HG03108 (cell line): ENCODE results near the gene TNP2.

Experiments used
- ATAC-seq: cut with Tn5 transposase; IDR thresholded peaks from one replicate; pipeline ENCODE4 v1.9.1; 2021; ENCODE audit warnings: moderate library complexity; ENCODE audit not compliant: unreplicated experiment

Gene TNP2

DNA sequence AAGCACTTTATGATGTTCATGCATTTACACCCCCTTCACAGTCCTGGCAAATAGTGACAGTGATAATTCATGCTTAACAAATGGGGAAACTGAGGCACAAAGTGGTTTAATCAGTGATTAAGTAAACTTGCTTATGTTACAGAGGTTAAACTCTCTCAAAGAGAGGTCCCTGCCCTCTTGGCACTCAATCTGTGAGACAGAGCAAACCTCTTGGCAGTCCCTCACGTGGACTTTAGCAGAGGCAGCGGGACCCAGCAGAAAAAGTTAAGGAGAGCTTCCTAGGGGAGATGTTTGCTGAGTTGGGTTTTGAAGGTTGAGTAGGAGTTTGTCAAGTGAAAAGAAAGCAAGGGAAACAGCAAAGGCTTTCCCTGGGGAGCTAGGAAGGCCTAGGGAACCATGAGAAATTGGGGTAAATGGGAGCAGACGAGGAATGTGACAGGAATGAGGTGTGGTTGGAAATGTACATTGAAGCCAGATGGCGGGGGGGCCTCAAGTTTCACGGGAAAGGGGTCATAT, 23.8 kb downstream of the TNP2 start:
- ATAC-seq = no peak

DNA sequence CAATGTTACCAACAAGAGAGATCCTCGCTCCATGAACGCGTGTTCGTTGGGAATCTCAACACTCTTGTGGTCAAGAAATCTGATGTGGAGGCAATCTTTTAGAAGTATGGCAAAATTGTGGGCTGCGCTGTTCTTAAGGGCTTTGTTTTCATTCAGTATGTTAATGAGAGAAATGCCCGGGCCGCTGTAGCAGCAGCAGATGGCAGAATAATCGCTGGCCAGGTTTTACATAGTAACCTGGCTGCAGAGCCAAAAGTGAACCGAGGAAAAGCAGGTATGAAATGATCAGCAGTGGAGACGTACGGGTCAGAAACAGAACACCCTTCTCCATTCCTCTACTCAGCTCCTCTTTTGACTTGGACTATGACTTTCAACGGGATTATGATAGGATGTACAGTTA, 26.5 kb downstream of the TNP2 start:
- ATAC-seq = no peak

DNA sequence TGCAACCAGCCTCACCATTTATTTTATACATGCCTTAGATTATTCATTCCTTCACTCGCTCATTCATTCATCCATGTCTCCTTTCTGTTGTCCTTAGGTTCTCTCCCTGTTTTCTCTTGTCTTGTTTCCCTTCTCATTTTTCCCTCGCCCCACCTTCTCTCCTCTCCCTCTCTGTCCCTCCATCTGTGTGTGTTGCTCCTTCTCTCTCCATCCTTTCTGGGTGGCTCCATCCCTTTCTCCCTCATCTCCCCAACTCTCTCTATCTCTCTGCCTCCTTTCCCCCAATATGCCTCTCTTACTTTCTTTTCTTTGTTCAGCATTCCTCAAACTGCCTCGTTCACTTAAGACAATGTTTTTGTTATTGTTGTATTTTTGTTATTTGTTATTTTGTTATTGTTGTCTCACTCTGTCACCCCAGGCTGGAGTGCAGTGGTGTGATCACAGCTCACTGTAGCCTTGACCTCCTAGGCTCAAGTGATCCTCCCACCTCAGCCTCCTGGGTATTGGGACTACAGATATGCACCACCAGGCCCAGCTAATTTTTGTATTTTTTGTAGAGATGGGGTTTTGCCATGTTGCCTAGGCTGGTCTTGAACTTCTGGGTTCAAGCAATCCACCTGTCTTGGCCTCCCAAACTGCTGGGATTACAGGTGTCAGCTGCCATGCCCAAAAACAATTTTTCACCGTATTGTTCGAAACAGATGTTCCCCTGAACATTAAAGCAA, 27.5 kb downstream of the TNP2 start:
- ATAC-seq = no peak

DNA sequence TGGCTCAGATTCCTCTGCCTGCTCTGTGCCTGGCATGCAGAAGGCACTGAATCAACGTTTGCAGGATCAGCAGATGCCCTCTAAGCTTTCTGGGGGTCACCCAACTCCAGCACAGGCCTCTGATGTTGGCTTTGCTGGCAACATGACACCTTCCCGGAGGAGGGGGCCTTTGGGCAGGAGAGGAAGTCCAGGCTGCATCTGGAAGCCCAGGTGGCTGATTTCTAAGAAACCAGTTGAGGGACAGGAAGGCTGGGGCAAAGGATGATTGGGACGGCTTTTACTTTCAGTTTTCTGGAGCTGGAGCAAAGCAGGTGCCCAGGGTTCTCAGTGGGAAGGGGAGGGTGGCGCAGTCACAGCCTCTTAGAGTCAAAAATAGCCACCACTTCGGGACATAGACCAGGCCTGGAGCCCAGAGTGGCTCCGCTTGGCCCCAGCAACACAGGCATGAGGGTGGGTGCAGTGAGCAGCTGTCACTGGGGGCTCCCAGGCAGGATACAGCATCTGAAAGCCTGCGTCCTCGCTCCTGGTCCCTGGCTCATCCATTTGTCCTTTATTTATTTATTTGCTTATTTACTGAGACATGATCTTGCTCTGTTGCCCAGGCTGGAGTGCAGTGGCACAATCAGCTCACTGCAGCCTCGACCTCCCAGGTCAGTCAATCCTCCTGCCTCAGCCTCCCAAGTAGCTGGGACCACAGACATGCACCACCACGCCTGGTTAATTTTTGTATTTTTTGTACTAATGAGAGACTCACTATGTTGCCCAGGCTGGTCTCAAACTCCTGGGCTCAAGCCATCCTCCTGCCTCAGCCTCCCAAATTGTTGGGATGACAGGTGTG, 28.3 kb downstream of the TNP2 start:
- no peak for ATAC-seq

DNA sequence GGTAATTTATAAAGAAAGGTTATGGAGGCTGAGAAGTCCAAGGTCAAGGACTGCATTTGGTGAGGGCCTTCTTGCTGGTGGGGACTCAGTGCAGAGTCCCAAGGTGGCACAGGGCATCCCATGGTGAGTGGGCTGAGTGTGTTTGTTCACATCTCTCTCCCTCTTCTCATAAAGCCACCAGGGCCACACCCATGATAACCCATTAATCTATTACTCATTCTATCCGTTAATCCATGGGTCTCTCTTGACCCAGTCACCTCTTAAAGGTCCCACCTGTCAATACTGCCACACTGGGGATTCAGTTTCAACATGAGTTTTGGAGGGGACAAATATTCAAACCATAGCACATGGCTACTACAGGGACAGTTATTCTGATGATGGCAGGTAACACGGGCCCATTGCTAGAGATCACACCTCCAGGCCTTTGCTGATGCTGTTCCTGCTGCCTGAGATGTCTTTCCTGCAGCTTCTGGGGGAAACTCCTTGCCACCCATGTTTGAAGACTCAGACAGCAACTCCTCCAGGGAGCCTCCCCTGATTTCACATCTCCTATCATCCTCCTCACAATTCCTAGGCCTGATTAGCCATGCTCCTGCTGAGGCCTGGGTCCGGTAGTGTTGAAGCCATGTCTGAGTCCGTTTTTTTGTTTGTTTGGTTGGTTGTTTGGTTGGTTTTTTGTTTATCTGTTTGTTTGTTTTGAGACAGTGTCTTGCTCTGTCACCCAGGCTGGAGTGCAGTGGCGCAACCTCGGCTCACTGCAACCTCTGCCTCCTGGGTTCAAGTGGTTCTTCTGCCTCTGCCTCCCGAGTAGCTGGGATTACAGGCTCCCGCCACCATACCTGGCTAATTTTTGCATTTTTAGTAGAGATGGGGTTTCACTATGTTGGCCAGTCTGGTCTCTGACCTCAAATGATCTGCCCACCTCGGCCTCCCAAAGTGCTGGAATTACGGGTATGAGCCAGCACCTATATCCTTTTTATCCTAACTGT, 29.2 kb downstream of the TNP2 start:
- no peak for ATAC-seq

DNA sequence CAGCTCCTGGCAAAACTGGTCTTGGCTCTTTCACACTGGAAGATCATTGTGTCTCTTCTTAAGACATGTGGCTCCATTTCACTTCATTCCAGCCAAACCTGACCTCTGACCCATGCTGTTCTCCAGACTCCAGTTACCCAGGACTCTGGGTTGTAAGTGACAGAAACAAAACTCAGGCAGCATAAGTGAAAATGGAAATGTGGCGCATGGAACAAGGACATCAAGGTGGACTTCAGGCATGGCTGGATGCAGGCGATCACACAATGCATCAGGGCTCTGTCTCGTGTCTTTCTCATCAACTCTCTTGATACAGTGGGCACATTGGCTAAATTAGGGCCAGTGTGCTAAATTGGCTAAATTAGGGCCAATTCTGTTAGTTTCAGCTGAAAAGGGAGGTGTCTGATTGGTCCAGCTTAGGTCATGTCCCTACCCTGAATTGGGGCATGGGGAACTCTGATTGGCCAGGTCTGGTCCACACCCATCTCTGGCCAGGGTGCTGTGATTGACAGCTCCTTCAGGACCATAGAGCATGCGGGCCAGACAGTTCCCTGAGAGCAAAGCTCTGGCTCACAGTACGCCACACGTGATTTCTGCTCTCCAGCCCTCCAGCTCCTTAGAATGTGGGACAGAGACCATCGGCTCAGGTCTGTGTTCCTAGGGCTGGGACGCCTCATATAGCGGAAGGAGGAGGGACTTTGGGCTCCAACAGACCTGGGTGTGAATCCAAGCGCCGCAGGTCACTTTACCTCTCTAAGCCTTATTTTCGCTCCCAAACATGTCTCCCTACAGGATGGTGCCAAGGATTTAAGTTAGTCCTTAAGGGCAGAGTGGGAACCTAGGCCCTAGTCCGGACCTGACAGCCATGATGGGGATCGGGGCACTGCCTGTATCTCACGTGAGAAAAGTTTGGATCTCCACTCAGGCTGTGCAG, 30.6 kb downstream of the TNP2 start:
- ATAC-seq = no peak

DNA sequence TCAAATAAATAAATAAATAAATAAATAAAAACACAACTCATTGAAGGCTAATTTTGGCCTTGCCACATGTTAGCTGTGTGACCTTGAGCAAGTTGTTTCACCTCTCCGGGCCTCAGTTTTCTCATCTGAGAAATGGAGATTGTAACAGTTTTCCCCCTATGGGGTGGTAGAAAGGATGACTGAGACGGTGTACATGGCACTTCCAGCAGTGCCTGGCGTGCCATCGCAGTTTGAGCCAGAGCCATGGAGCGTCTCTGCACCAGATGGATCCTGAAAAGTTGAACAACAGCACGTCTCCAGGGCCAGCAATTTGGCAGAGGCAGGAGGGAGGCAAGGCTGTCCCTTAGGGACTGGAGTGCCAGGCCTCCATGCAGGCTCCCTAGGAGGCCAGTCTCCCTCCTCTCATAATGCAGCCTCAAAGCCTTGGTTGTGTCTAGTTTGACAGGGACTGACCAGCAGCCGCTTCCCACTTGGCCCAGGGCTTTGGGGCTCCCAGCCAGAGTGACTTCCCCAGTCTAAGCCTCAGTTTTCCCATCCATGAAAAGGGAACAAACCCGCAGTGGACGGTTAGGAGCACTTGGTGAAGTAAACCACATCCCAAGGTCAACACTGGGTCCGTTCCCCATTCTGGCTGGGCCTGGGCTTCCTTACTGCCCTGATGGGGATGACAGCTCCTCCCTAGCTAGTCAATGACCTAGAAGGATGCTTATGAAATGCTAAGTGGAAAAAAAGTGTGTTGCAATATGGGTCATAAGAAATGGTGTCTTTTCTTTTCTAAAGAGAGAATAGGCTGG, 32.5 kb downstream of the TNP2 start:
- no peak for ATAC-seq

DNA sequence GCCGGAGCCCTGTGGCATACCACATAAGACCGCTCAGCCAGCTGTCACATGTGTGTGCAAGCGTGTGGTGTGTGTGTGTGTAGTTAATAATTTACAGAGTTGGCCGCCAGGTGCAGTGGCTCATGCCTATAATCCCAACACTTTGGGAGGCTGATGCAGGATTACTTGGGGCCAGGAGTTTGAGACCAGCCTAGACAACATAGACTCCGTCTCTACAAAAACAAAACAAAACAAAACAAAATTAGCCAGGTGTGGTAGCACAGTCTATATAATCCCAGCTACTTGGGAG, 33.5 kb downstream of the TNP2 start:
- no peak for ATAC-seq

DNA sequence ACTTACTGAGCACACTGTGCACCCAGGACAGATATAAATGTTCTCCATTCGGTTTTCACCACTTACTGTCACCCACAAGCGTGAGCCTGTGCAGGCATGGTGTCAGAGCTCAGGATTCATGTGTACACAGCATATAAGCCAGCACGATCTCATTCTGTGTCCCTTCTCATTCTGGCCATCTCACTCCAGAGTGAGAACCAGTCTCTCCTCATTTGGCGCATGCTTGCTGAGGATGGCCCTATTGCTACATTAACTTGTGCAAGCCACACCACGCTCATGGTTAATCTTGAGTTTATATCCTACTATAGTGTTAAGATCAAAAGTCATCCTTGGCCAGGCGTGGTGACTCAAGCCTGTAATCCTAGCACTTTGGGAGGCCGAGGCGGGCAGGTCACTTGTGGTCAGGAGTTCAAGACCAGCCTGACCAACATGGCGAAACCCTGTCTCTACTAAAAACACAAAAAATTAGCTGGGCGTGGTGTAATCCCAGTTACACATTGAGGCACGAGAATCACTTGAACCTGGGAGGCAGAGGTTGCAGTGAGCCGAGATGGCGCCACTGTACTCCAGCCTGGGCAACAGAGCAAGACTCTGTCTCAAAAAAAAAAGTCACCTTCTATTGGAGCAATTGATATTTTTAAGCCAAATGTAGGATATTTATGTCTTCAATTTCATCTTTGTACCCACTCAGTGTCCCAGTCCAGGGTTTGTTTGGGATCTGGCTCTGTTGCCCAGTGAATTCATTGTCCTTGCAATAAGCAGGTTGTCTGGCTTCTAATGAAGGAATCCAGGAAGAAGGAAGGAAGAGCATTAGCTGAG, 34.0 kb downstream of the TNP2 start:
- ATAC-seq = no peak

DNA sequence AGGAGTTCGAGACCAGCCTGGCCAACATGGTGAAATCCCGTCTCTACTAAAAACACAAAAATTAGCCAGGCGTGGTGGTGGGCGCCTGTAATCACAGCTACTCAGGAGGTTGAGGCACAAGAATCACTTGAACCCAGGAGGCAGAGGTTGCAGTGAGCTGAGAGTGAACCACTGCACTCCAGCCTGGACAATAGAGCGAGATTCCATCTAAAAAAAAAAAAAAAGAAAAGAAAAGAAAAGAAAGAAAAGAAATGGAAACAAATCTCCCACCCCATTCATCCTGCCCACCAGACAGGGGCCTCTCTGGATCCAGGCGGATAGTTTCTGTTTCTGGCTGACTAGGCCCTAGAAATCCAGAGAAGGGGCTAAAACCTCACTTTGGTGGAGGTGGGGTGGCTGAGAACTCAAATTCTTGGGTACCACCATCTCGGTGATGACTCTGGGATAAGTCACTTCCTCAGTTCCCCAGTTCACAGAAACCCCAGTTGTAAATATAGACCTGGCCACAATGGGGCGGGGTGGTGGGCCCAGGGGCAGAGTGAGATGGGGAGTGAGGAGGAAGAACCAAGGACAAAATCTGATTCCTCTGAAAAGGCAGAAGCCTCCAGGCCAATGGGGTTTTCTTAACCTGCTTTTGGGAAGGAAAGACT, 35.3 kb downstream of the TNP2 start:
- ATAC-seq = no peak

DNA sequence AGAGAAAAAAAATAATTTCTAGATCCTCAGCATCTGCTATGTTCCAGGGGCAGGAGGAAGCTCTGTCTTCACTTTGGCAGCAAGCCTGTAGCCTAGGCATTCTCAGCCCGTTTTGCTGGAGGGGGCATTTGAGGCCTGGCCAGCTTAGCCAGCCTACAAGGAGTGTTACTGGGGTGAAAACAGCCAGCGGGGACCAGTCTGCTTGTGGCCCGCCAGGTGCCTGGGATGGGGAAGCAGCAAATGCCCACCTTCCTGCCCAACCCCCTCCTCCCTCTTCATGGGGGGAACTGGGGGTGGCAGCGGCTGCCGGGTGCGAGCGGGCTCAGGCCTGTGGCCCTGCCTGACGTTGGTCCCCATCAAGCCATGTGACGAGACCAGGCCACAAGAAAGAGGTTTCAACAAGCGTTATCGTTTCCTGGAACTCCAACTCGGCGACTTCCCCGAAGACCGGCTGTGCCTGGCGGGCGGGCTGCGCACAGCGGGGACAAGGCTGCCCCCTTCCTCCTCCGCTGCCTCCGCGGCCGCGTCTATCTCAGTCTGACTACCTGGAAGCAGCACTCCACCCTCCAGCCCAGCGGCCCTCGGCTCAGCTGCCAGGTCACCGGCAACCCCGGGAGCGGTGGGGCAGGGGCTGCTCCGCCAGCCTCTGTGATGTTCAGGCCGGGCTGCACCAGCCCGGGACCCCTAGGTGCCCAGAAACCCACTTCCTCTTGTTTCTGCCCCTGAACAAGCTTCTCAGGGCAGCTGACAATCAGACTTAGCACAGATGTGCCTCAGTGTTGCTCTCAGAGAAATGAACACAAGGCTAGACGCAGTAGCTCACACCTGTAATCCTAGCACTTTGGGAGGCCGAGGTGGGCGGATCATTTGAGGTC, 36.0 kb downstream of the TNP2 start:
- ATAC-seq = peak; percentile 70

DNA sequence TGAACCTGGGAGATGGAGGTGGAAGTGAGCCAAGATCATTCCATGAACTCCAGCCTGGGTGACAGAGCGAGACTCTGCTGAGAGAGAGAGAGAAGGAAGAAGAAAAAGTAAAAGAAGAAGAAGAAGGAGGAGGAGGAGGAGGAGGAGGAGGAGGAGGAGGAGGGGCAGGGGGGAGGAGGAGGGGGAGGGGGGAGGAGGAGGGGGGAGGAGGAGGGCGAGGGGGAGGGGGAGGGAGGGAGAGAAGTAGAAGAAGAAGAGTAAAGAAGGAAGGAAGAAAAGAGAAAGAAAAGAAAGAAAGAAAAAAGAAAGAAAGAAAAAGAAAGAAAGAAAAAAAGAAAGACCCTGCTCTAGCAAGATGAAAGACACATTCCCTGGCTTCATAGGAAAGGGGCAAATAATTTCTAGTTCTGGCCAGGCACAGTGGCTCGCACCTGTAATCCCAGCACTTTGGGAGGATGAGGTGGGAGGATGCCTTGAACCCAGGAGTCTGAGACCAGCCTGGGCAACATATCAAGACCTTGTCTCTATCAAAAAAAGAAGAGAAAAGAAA, 36.7 kb downstream of the TNP2 start:
- ATAC-seq = no peak

DNA sequence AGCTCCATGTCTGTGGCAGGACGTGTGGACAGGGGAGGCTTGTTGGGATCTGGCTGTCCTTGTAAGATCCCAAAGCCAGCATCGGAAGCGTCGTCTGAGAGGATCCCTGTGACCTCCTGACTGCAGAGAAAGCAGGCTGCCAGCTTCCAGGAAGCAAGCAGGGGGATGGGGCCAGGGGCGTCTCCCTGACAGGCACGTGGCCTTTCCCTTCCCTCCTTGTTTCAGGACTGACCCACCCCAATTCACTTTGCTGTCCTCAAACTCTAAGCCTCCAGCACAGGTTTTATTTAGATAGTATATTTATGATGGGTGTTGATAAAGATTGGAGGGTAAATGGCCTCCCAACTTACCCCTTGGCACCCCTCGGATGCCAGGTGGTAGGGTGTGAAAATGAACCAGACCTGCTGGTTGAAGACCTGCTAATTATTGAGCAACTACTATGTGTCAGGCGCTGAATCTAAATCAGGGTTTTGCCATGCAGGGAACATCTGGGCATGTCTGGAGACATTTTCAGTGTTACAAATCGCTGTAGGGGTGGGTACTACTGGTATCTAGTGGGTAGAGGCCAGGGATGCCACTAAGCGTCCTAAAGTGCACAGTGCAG, 37.7 kb downstream of the TNP2 start:
- no peak for ATAC-seq

DNA sequence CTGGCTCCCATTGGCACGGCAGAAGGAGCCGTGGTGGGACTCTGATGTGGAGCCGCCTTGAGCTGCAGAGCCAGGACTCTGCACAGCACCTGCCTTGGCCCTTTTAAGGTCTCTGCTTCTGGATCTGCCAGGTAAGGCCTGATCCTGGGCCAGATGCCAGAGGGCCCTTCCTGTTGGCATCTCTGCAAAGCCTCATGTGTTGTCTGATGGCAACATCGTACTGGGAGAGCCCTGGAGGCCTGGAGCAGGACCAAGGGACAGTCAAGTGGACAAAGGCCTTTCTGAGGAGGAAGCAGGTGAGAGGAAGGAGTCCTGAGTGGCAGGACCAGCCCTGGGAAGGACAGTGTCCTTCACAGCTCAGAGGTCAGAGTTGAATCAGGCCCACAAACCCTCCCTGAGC, 39.2 kb downstream of the TNP2 start:
- no peak for ATAC-seq

DNA sequence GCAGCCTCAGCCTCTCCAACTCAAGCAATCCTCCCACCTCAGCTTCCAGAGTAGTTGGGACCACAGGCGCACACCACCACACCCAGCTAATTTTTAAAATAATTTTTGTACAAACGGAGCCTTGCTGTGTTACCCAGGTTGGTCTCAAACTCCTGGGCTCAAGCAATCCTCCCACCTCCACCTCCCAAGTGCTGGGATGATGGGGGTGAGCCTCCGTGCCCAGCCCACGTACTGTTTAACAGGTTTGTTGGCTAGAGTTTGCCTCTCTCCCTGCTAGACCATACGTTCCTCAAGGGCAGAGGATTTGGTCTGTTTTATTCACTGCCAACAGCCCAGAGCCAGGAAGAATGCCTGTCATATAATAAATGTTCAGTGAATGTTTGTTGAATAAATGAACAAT, 39.7 kb downstream of the TNP2 start:
- no peak for ATAC-seq
